Endothelial cell of umbilical vein (primary cell): ENCODE results near the gene ZNF385C. TPM values are rescaled to one million over a fixed set of nuclear protein-coding genes. Genes with fewer than 3 reads are reported as not detected.

Experiments used
- BruUV-seq: library from RNA; stranded (reverse); fragments of 400-500 nt; replicated peaks from 2 replicates; lab custom pipeline; 2021; lab: Mats Ljungman, UMichigan
- CTCF ChIA-PET: fragments of 300-600, 350-600 bp; sonication (Branson Sonifier 250); formaldehyde crosslinking; loops from one replicate; lab custom pipeline; 2021; ENCODE audit warnings: antibody characterized with exemption, inconsistent platforms; lab: Charles Lee
- POLR2A ChIA-PET: fragments of 300-600, 350-600 bp; sonication (Branson Sonifier 250); formaldehyde crosslinking; loops from one replicate; lab custom pipeline; 2021; ENCODE audit warnings: antibody characterized with exemption, inconsistent platforms; lab: Charles Lee
- DNase-seq: peaks from one replicate; pipeline ENCODE4 v3.0.0-alpha.2; 2011; ENCODE audit warnings: low read depth, low spot score
- FAIRE-seq: peaks from 2 replicates; lab custom pipeline; 2011; peaks lifted over from hg19 to GRCh38; lab: Jason Lieb, UNC
- H2AFZ ChIP-seq: 2 replicates; pipeline ENCODE4 v1.6.0; 2012; ENCODE audit warnings: low read depth, low read length, control low read depth, inconsistent platforms
- H3K27ac ChIP-seq: 2 replicates; pipeline ENCODE4 v1.5.1; 2011; ENCODE audit warnings: low read depth, mild to moderate bottlenecking, control low read depth, low read length, moderate library complexity; ENCODE audit not compliant: insufficient read depth
- H3K27me3 ChIP-seq, 2 experiments: 2 replicates each; pipeline versions ENCODE4 v1.6.0 to v1.6.1; 2011; ENCODE audit warnings: low read length in 2 of 2, mixed read lengths in 1 of 2; ENCODE audit not compliant: control insufficient read depth in 2 of 2, insufficient read depth in 2 of 2
- H3K36me3 ChIP-seq, 2 experiments: 2 replicates in 1 of 2; 3 replicates in 1 of 2; pipeline ENCODE4 v1.5.1; 2011; ENCODE audit warnings: low read length in 2 of 2, mild to moderate bottlenecking in 1 of 2, moderate library complexity in 1 of 2; ENCODE audit not compliant: control insufficient read depth in 2 of 2, insufficient read depth in 2 of 2; ENCODE audit errors: extremely low read depth in 1 of 2
- H3K4me1 ChIP-seq: 3 replicates; pipeline ENCODE4 v1.5.1; 2011; ENCODE audit warnings: mild to moderate bottlenecking, low read length; ENCODE audit not compliant: control insufficient read depth, insufficient read depth; ENCODE audit errors: extremely low read depth
- H3K4me2 ChIP-seq: 2 replicates; pipeline ENCODE4 v1.6.1; 2011; ENCODE audit warnings: low read length, control low read depth, mixed read lengths; ENCODE audit not compliant: insufficient read depth
- H3K4me3 ChIP-seq, 3 experiments: fragments of 200-600 bp in 1 of 3; sonication (generic), shearing (Covaris generic) in 1 of 3; replicated peaks in 1 of 3; 2 replicates each; pipeline ENCODE4 v1.5.1; 2011 to 2016; ENCODE audit warnings: control low read depth in 3 of 3, low read length in 3 of 3, mild to moderate bottlenecking in 2 of 3, inconsistent platforms in 1 of 3, low read depth in 1 of 3, moderate library complexity in 1 of 3; ENCODE audit not compliant: insufficient read depth in 1 of 3
- H3K79me2 ChIP-seq: 2 replicates; pipeline ENCODE4 v1.6.0; 2012; ENCODE audit warnings: low read length, inconsistent platforms; ENCODE audit not compliant: control insufficient read depth, insufficient read depth
- H3K9ac ChIP-seq: replicated peaks from 2 replicates; pipeline ENCODE3; 2011; ENCODE audit warnings: low read length, control low read depth; ENCODE audit not compliant: insufficient read depth; ENCODE audit errors: extremely low read depth
- H3K9me1 ChIP-seq: replicated peaks from 3 replicates; pipeline ENCODE4 v1.6.0; 2011; ENCODE audit warnings: mild to moderate bottlenecking, low read length; ENCODE audit not compliant: control insufficient read depth, insufficient read depth; ENCODE audit errors: extremely low read depth
- H3K9me3 ChIP-seq: replicated peaks from 2 replicates; pipeline ENCODE4 v1.5.1; 2012; ENCODE audit warnings: low read length, inconsistent platforms; ENCODE audit not compliant: control insufficient read depth, insufficient read depth
- H4K20me1 ChIP-seq: replicated peaks from 2 replicates; pipeline ENCODE3; 2011; ENCODE audit warnings: mild to moderate bottlenecking, low read length; ENCODE audit not compliant: control insufficient read depth, insufficient read depth; ENCODE audit errors: extremely low read depth
- EZH2 ChIP-seq: IDR thresholded peaks from 2 replicates; pipeline ENCODE4 v1.6.1; 2012; ENCODE audit warnings: borderline replicate concordance, low read depth, mild to moderate bottlenecking, moderate library complexity, low read length, inconsistent platforms; ENCODE audit not compliant: severe bottlenecking
- FOS ChIP-seq: IDR thresholded peaks from 2 replicates; pipeline ENCODE4 v1.6.1; 2011; ENCODE audit warnings: mild to moderate bottlenecking, low read length, moderate library complexity, borderline replicate concordance; ENCODE audit not compliant: insufficient read depth
- GATA2 ChIP-seq: IDR thresholded peaks from 2 replicates; pipeline ENCODE4 v1.7.0; 2011; ENCODE audit warnings: low read depth, mild to moderate bottlenecking, moderate library complexity, mixed read lengths, low read length; ENCODE audit not compliant: insufficient read length, insufficient read depth
- JUN ChIP-seq: IDR thresholded peaks from 2 replicates; pipeline ENCODE4 v1.6.1; 2011; ENCODE audit warnings: borderline replicate concordance, low read depth; ENCODE audit not compliant: insufficient read length, insufficient read depth
- MYC ChIP-seq: IDR thresholded peaks from one replicate; pipeline ENCODE4 v1.6.1; 2011; ENCODE audit warnings: mild to moderate bottlenecking, low read depth, low read length
- dilution Hi-C: fragments of 300-500 bp; cut with MboI; formaldehyde crosslinking; loops from one replicate; pipeline ENCODE4 v1.15.0; 2019; ENCODE audit warnings: low sequenced_read_pairs; ENCODE audit not compliant: extremely low pct_ligation_motif_present
- intact Hi-C: fragments of 100-400 bp; cut with micrococcal nuclease; formaldehyde crosslinking; loops from one replicate; pipeline ENCODE4 v1.10.0; 2022
- polyA plus RNA-seq, 4 experiments: library from polyadenylated mRNA; depleted of rRNA in 3 of 4; stranded (reverse) in 3 of 4; unstranded in 1 of 4; fragments of >200 nt; gene quantifications; 2 replicates each; pipeline versions ENCODE4 v1.2.1 to v1.2.3, GENCODE V29; 2011 to 2012; ENCODE audit warnings: missing spikeins in 1 of 4
- total RNA-seq: library from RNA; stranded (reverse); gene quantifications from 2 replicates; pipeline ENCODE4 v1.2.3, GENCODE V29; 2021

The ZNF385C gene
- total and polyA plus RNA-seq, 2 donors (not counting 3 experiments of a cell fraction or from before 2014, with no cell fraction given) = 0.07 TPM; not detected in 1

- CTCF ChIA-PET = interaction anchor here (0.8 to 2.3 kb wide), 6 partner anchors 16 to 77 kb away, joined by 3 to 8 read pairs (median 4); partner anchors contain the start of genes DHX58 and NKIRAS2
- Histone ChIP-seq H3K36me3 (no peaks in the 10 kb centered on the region), H3K9me1 (no peaks in the 10 kb centered on the region), H3K27me3 (peaks cover 14 to 20% of the 10 kb centered on the region in 2 experiments), H3K4me3 (no peak overlapping the region), H3K4me1 (peaks cover 3% of the 10 kb centered on the region), H3K9me3 (no peaks in the 10 kb centered on the region), H3K27ac (no peak overlapping the region), H2AFZ (no peak overlapping the region), H4K20me1 (no peaks in the 10 kb centered on the region), H3K79me2 (no peaks in the 10 kb centered on the region), H3K9ac (no peak overlapping the region), H3K4me2 (no peak overlapping the region)
- POLR2A ChIA-PET = interaction anchor here (0.5 kb wide), 1 partner anchor 12 kb away, joined by 3 read pairs; no protein-coding TSS in a partner anchor
- intact Hi-C loops = no loop called here
- no peak for TF ChIP-seq GATA2
- TF ChIP-seq EZH2 = no peak
- TF ChIP-seq FOS = no peak
- no peak for TF ChIP-seq JUN
- no peak for TF ChIP-seq MYC
- BruUV-seq = no TSS peak
- FAIRE-seq = no peak
- dilution Hi-C loops = no loop called here
- no peak for DNase-seq
These were observed 1.7 kb downstream of the ZNF385C start for GRCh38 chr17:42096360-42097111.
